Measurements from ENCODE around the gene IQCK.

IQCK gene

DNA sequence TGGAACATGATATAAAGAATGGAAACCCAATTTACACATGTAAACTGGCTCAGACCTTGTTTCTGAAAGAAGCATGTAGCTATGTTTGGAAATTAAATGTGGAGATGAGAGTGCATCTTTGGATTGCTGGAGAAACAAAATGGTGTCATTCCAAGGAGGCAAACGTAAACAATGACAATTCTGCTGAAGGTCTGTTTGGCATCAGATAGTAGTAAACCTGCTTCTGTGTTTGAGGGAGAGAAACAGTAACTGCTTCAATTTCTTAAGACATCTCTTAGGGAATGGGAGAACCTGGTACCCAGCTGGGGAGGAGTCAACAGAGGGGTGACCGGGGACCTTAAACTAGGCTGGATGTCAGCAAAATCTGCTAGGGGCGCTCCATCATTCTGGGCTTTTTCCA lies 143.1 kb downstream of the IQCK start:
- peaks cover 12% of the 10 kb centered on the region for H3K36me3 ChIP-seq (replicated peaks; ENCODE audit: low read depth, low read length)
- H3K9me3 ChIP-seq (ENCODE audit: insufficient read depth, low read length) = no peaks in the 10 kb centered on the region
- TF ChIP-seq EZH2phosphoT487 (IDR thresholded peaks at IDR 0.05; ENCODE audit: low read depth) = no peak
- TF ChIP-seq, protein P1, sequence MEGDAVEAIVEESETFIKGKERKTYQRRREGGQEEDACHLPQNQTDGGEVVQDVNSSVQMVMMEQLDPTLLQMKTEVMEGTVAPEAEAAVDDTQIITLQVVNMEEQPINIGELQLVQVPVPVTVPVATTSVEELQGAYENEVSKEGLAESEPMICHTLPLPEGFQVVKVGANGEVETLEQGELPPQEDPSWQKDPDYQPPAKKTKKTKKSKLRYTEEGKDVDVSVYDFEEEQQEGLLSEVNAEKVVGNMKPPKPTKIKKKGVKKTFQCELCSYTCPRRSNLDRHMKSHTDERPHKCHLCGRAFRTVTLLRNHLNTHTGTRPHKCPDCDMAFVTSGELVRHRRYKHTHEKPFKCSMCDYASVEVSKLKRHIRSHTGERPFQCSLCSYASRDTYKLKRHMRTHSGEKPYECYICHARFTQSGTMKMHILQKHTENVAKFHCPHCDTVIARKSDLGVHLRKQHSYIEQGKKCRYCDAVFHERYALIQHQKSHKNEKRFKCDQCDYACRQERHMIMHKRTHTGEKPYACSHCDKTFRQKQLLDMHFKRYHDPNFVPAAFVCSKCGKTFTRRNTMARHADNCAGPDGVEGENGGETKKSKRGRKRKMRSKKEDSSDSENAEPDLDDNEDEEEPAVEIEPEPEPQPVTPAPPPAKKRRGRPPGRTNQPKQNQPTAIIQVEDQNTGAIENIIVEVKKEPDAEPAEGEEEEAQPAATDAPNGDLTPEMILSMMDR (IDR thresholded peaks at IDR 0.05; ENCODE audit: low read depth, low read length) = no peak
- H3K79me2 ChIP-seq (ENCODE audit: low read length) = no peaks in the 10 kb centered on the region
- no peaks in the 10 kb centered on the region for H3K27me3 ChIP-seq (ENCODE audit: low read depth, low read length)
- no peaks in the 10 kb centered on the region for H4K20me1 ChIP-seq (ENCODE audit: insufficient read depth, low read length)
- H3K4me1 ChIP-seq (ENCODE audit: low read length) = peaks cover 16% of the 10 kb centered on the region
- no peak overlapping the region for H3K4me2 ChIP-seq (ENCODE audit: low read length)
- no peak overlapping the region for H3K4me3 ChIP-seq (ENCODE audit: low read length)
- no peak overlapping the region for H3K27ac ChIP-seq (ENCODE audit: low read length)
- no peak overlapping the region for H3K9ac ChIP-seq (ENCODE audit: low read length)
- H2AFZ ChIP-seq (ENCODE audit: low read depth, low read length) = no peak overlapping the region

DNA sequence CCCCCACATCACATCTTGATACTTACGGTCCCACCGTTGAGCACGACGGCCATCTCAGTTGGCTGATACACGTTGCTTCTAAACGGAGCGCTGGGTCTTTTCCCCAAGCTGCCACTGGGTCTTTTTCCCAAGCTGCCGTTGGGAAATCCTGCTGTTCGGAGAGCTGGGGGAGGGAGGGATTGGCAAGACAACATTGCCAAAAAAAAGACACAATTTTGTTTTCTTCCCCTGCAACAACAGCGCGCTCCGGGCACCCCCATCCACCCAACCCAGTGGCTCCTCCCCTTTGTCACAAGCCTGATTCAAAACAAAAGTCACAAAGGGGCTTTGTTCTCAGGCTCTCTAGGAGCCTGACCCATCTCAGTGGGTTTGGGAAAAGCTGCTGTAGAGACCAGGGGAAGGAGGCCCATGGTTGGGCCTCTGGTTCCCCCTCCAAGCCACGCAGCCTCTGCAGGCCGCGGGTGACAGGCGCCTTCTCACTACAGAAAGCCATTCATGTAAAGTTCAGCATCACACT lies 143.8 kb downstream of the IQCK start:
- Histone ChIP-seq H3K27me3 (ENCODE audit: low read depth, low read length) (no peaks in the 10 kb centered on the region), H3K36me3 (replicated peaks; ENCODE audit: low read depth, low read length) (peaks cover 6% of the 10 kb centered on the region), H3K79me2 (ENCODE audit: low read length) (peaks cover 2% of the 10 kb centered on the region; the same call in 1 of the 2 replicates), H2AFZ (ENCODE audit: low read depth, low read length) (no peak overlapping the region), H3K9me3 (ENCODE audit: insufficient read depth, low read length) (no peaks in the 10 kb centered on the region), H3K4me3 (ENCODE audit: low read length) (no peak overlapping the region), H3K9ac (ENCODE audit: low read length) (no peak overlapping the region), H3K4me2 (ENCODE audit: low read length) (no peak overlapping the region), H3K4me1 (ENCODE audit: low read length) (peaks cover 11% of the 10 kb centered on the region), H4K20me1 (ENCODE audit: insufficient read depth, low read length) (no peaks in the 10 kb centered on the region), H3K27ac (ENCODE audit: low read length) (no peak overlapping the region)
- no peak for TF ChIP-seq EZH2phosphoT487 (IDR thresholded peaks at IDR 0.05; ENCODE audit: low read depth)
- TF ChIP-seq, protein P1 (IDR thresholded peaks at IDR 0.05; ENCODE audit: low read depth, low read length) = no peak

DNA sequence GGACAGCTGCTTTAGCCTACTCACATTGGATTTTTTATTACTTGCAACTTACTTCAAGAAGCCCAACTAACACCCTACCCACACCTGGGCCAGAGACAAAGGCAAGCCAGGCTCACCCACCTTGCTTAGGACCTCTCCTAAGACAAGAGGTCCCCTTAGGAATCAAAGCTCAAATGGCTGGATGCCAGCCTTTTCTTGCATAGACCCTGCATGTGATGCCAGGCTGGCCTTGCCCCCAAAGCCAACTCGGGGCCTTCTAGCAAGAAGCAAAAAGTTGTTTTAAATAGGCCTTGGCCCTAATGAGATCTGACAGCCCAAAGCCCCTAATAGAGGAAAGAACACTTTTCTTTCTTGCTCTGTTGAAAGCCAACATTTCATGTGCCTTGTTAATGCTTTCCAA lies 145.9 kb downstream of the IQCK start:
- H2AFZ ChIP-seq (ENCODE audit: low read depth, low read length) = no peak overlapping the region
- no peak overlapping the region for H3K27ac ChIP-seq (ENCODE audit: low read length)
- H3K36me3 ChIP-seq (replicated peaks; ENCODE audit: low read depth, low read length) = peaks cover 10% of the 10 kb centered on the region
- H3K79me2 ChIP-seq (ENCODE audit: low read length) = peaks cover 9% of the 10 kb centered on the region; the same call in 1 of the 2 replicates
- H3K4me3 ChIP-seq (ENCODE audit: low read length) = no peak overlapping the region
- no peak for TF ChIP-seq EZH2phosphoT487 (IDR thresholded peaks at IDR 0.05; ENCODE audit: low read depth)
- TF ChIP-seq, protein P1 (IDR thresholded peaks at IDR 0.05; ENCODE audit: low read depth, low read length) = no peak
- peaks cover 18% of the 10 kb centered on the region for H3K4me1 ChIP-seq (ENCODE audit: low read length)
- H3K9me3 ChIP-seq (ENCODE audit: insufficient read depth, low read length) = no peaks in the 10 kb centered on the region
- H3K9ac ChIP-seq (ENCODE audit: low read length) = no peak overlapping the region
- H3K27me3 ChIP-seq (ENCODE audit: low read depth, low read length) = no peaks in the 10 kb centered on the region
- H4K20me1 ChIP-seq (ENCODE audit: insufficient read depth, low read length) = no peaks in the 10 kb centered on the region
- H3K4me2 ChIP-seq (ENCODE audit: low read length) = no peak overlapping the region

DNA sequence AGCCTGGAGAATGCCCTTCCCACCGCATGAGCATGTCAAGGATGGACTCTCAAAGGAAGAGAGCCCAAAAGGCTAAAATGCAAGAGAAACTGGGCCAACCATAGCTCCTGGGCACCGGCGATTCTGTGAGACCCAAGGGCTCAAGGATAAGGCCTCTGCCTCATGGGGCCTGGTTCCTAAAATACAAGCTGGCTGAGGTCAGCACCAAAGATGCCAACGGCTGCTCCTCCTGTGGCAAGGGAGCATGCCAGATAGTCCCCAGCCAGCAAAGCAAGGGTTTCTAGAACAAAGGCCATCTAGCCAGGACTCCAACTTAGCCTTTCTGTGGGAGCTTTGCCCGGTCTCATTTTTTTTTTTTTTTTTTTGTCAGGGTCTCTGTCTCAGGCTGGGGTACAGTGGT lies 146.5 kb downstream of the IQCK start:
- no peaks in the 10 kb centered on the region for H3K27me3 ChIP-seq (ENCODE audit: low read depth, low read length)
- peaks cover 23% of the 10 kb centered on the region for H3K4me1 ChIP-seq (ENCODE audit: low read length)
- H3K36me3 ChIP-seq (replicated peaks; ENCODE audit: low read depth, low read length) = peaks cover 10% of the 10 kb centered on the region
- no peaks in the 10 kb centered on the region for H4K20me1 ChIP-seq (ENCODE audit: insufficient read depth, low read length)
- no peak overlapping the region for H2AFZ ChIP-seq (ENCODE audit: low read depth, low read length)
- no peak overlapping the region for H3K9ac ChIP-seq (ENCODE audit: low read length)
- TF ChIP-seq, protein P1 (IDR thresholded peaks at IDR 0.05; ENCODE audit: low read depth, low read length) = no peak
- TF ChIP-seq EZH2phosphoT487 (IDR thresholded peaks at IDR 0.05; ENCODE audit: low read depth) = no peak
- H3K79me2 ChIP-seq (ENCODE audit: low read length) = peaks cover 13% of the 10 kb centered on the region; the same call in 1 of the 2 replicates
- H3K4me2 ChIP-seq (ENCODE audit: low read length) = no peak overlapping the region
- H3K27ac ChIP-seq (ENCODE audit: low read length) = no peak overlapping the region
- no peak overlapping the region for H3K4me3 ChIP-seq (ENCODE audit: low read length)
- no peaks in the 10 kb centered on the region for H3K9me3 ChIP-seq (ENCODE audit: insufficient read depth, low read length)
